HL-60 (cell line): Measurements from ENCODE around the gene HNRNPUL1.

Experiments used
- GABPA ChIP-seq: IDR thresholded peaks from 2 replicates; pipeline ENCODE4 v1.6.1; 2012; ENCODE audit warnings: low read depth
- POLR2AphosphoS5 ChIP-seq: IDR thresholded peaks from 2 replicates; pipeline ENCODE4 v1.6.1; 2012; ENCODE audit warnings: low read depth
- REST ChIP-seq: IDR thresholded peaks from 2 replicates; pipeline ENCODE4 v1.6.1; 2012; ENCODE audit warnings: low read depth; ENCODE audit not compliant: insufficient replicate concordance
- TF ChIP-seq, protein P1 (sequence below): IDR thresholded peaks from one replicate; pipeline ENCODE4 v1.5.1; 2011; ENCODE audit warnings: low read length, control low read depth, inconsistent platforms; ENCODE audit not compliant: insufficient read depth

- TF ChIP-seq, protein P1, sequence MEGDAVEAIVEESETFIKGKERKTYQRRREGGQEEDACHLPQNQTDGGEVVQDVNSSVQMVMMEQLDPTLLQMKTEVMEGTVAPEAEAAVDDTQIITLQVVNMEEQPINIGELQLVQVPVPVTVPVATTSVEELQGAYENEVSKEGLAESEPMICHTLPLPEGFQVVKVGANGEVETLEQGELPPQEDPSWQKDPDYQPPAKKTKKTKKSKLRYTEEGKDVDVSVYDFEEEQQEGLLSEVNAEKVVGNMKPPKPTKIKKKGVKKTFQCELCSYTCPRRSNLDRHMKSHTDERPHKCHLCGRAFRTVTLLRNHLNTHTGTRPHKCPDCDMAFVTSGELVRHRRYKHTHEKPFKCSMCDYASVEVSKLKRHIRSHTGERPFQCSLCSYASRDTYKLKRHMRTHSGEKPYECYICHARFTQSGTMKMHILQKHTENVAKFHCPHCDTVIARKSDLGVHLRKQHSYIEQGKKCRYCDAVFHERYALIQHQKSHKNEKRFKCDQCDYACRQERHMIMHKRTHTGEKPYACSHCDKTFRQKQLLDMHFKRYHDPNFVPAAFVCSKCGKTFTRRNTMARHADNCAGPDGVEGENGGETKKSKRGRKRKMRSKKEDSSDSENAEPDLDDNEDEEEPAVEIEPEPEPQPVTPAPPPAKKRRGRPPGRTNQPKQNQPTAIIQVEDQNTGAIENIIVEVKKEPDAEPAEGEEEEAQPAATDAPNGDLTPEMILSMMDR: no peak
- no peak for TF ChIP-seq REST
- no peak for TF ChIP-seq POLR2AphosphoS5
- no peak for TF ChIP-seq GABPA
Measured at GRCh38 chr19:41330481-41330880, 66.3 kb downstream of the HNRNPUL1 start.
